CD14-positive monocyte (primary cell): ENCODE data around the gene SUGT1. TPM values are rescaled to one million over a fixed set of nuclear protein-coding genes. Genes with fewer than 3 reads are reported as not detected.

Experiments used
- DNase-seq, 3 donors: peaks; one replicate each; pipeline ENCODE4 v3.0.0-alpha.2; 2011 to 2022
- H2AFZ ChIP-seq: 2 replicates; pipeline ENCODE4 v1.6.0; 2012; ENCODE audit warnings: mild to moderate bottlenecking, low read depth, low read length, inconsistent platforms; ENCODE audit not compliant: insufficient read depth, poor library complexity, severe bottlenecking
- H3K27ac ChIP-seq, 2 donors: 1 replicate in 1 of 2; 2 replicates in 1 of 2; pipeline ENCODE4 v1.5.1; 2012 to 2013; ENCODE audit warnings: low read length in 2 of 2, control low read depth in 1 of 2, inconsistent platforms in 1 of 2, low read depth in 1 of 2, mild to moderate bottlenecking in 1 of 2
- H3K27me3 ChIP-seq, 2 donors: one replicate each; pipeline versions ENCODE4 v1.6.0 to v1.6.1; 2011 to 2013; ENCODE audit warnings: low read length in 2 of 2; ENCODE audit not compliant: control insufficient read depth in 2 of 2, insufficient read depth in 2 of 2
- H3K36me3 ChIP-seq, 2 donors: replicated peaks in 1 of 2; 1 replicate in 1 of 2; 2 replicates in 1 of 2; pipeline versions ENCODE4 v1.5.1 to v1.6.1; 2012 to 2013; ENCODE audit warnings: low read length in 2 of 2, control low read depth in 1 of 2, inconsistent platforms in 1 of 2, mild to moderate bottlenecking in 1 of 2; ENCODE audit not compliant: insufficient read depth in 2 of 2, control insufficient read depth in 1 of 2
- H3K4me1 ChIP-seq, 2 donors: 1 replicate in 1 of 2; 2 replicates in 1 of 2; pipeline versions ENCODE4 v1.5.1 to v1.6.1; 2012 to 2013; ENCODE audit warnings: low read length in 2 of 2, control low read depth in 1 of 2, inconsistent platforms in 1 of 2, mild to moderate bottlenecking in 1 of 2, moderate library complexity in 1 of 2; ENCODE audit not compliant: insufficient read depth in 2 of 2, control insufficient read depth in 1 of 2
- H3K4me2 ChIP-seq: replicated peaks from 2 replicates; pipeline ENCODE3; 2012; ENCODE audit warnings: low read length, moderate library complexity, mild to moderate bottlenecking; ENCODE audit not compliant: poor library complexity, severe bottlenecking; ENCODE audit errors: extremely low read depth
- H3K4me3 ChIP-seq, 3 experiments: fragments of 200-600 bp in 1 of 3; sonication (generic) in 1 of 3; replicated peaks in 1 of 3; 1 replicate in 2 of 3; 2 replicates in 1 of 3; pipeline ENCODE4 v1.5.1; 2011 to 2013; ENCODE audit warnings: low read length in 3 of 3, mild to moderate bottlenecking in 3 of 3, control low read depth in 2 of 3, low read depth in 2 of 3, inconsistent platforms in 1 of 3, moderate library complexity in 1 of 3
- H3K79me2 ChIP-seq: 2 replicates; pipeline ENCODE4 v1.6.0; 2012; ENCODE audit warnings: mild to moderate bottlenecking, control low read depth, inconsistent platforms, low read length, moderate library complexity; ENCODE audit not compliant: insufficient read depth
- H3K9ac ChIP-seq: 2 replicates; pipeline ENCODE4 v1.6.0; 2017; ENCODE audit warnings: low read length, mild to moderate bottlenecking; ENCODE audit not compliant: insufficient read depth, poor library complexity, severe bottlenecking
- H3K9me3 ChIP-seq, 2 donors: replicated peaks in 1 of 2; 1 replicate in 1 of 2; 2 replicates in 1 of 2; pipeline versions ENCODE4 v1.5.1 to v1.6.1; 2012 to 2013; ENCODE audit warnings: low read length in 2 of 2, control low read depth in 1 of 2; ENCODE audit not compliant: control insufficient read depth in 1 of 2, insufficient read depth in 1 of 2
- H4K20me1 ChIP-seq: 2 replicates; pipeline ENCODE4 v1.6.0; 2012; ENCODE audit warnings: mild to moderate bottlenecking, low read length, control low read depth, moderate library complexity; ENCODE audit not compliant: insufficient read depth
- H3K27ac Mint-ChIP-seq, 7 donors: one replicate each; pipeline ENCODE4 v1.8.0; 2020; ENCODE audit warnings: mild to moderate bottlenecking in 7 of 7, mixed read lengths in 7 of 7, moderate library complexity in 6 of 7, inconsistent platforms in 2 of 7
- H3K27me3 Mint-ChIP-seq, 3 donors: one replicate each; pipeline ENCODE4 v1.8.0; 2021 to 2022; ENCODE audit warnings: low read depth in 3 of 3, mild to moderate bottlenecking in 3 of 3, mixed read lengths in 3 of 3, moderate library complexity in 3 of 3, inconsistent platforms in 1 of 3
- H3K36me3 Mint-ChIP-seq, 2 donors: one replicate each; pipeline ENCODE4 v1.8.0; 2020; ENCODE audit warnings: mixed read lengths in 2 of 2, inconsistent platforms in 1 of 2, mild to moderate bottlenecking in 1 of 2
- H3K4me1 Mint-ChIP-seq: one replicate; pipeline ENCODE4 v1.8.0; 2020; ENCODE audit warnings: mild to moderate bottlenecking, mixed read lengths
- H3K4me3 Mint-ChIP-seq, 2 donors: one replicate each; pipeline ENCODE4 v1.8.0; 2020; ENCODE audit warnings: mild to moderate bottlenecking in 2 of 2, mixed read lengths in 2 of 2, moderate library complexity in 1 of 2
- H3K9me3 Mint-ChIP-seq, 7 donors: one replicate each; pipeline ENCODE4 v1.8.0; 2020 to 2022; ENCODE audit warnings: mixed read lengths in 7 of 7, mild to moderate bottlenecking in 6 of 7, moderate library complexity in 6 of 7, inconsistent platforms in 2 of 7
- WGBS: methylation state at CpG from one replicate; pipeline ENCODE4 v1.1.5; 2013; ENCODE audit warnings: missing lambda C conversion rate; ENCODE audit not compliant: insufficient coverage; 5-methylcytosine and 5-hydroxymethylcytosine counted together
- intact Hi-C, 2 donors: fragments of 100-400 bp; cut with micrococcal nuclease; formaldehyde crosslinking; loops; one replicate each; pipeline versions ENCODE4 v1.15.0 to v1.15.1; 2023
- polyA plus RNA-seq, 3 donors: library from polyadenylated mRNA; depleted of rRNA in 1 of 3; unstranded in 2 of 3; stranded (reverse) in 1 of 3; fragments of 300-500 nt in 2 of 3; fragments of >200 nt in 1 of 3; fragmentation: Illumina TruSeq in 2 of 3; gene quantifications; 1 replicate in 2 of 3; 2 replicates in 1 of 3; pipeline ENCODE4 v1.2.3, GENCODE V29; 2012 to 2021
- TF ChIP-seq, protein P1 (sequence below): fragments of 200-600 bp; IDR thresholded peaks from one replicate; pipeline ENCODE4 v1.8.0; 2022; ENCODE audit warnings: antibody characterized with exemption, mild to moderate bottlenecking

The SUGT1 gene
- polyA plus RNA-seq, 3 donors = 18.1 to 40.1 (median 37.7) TPM

DNA sequence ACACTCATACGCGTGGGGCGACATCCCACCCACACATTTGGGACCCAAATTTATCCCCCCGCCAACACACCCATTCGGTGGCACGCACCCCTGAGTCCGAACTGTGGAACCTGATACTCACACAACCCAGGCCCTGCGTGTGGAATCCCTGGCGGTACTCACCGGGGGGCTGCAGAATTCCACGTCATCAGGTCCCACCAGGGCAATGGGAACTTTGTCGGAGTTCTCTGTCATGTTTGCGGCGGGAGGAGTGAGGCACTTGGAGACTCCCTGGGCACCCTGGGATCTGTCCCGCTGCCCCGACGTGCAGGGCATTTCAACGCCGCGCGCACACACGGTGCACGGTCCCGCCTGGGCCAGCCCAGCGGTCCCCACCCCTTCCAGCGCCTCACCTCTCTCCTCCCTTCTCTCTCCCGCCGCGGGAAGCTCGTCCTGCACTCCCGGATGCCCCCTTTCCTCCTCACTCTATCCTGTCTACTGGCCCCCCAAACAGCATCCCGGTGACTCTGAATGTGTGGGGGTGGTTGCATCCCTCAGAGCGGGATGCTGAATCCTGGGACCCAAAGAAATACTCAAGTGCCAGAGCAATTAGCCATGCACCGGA lies 86.9 kb downstream of the SUGT1 start, which contains the start of gene CNMD:
CNMD (minus strand) TSS at position 353 of the 604 bp plus-strand sequence; CDS start at position 234, 119 bp downstream.
- Mint-ChIP-seq H3K9me3 (peaks cover 0 to 9% (median 3%) of the 10 kb centered on the region in 7 donors), H3K4me3 (peak within 1 kb of the TSS; percentile 69 to 89), H3K27me3 (peaks cover 33 to 54% (median 46%) of the 10 kb centered on the region in 3 donors), H3K4me1 (peaks cover 12% of the 10 kb centered on the region), H3K27ac (no peak within 1 kb of the TSS), H3K36me3 (no peaks in the 10 kb centered on the region)
- Histone ChIP-seq H3K79me2 (no peaks in the 10 kb centered on the region), H3K9ac (peak within 1 kb of the TSS; percentile 50), H3K4me3 (peak within 1 kb of the TSS; percentile 32 to 76 (median 42)), H3K4me2 (peak within 1 kb of the TSS; percentile 83), H3K27ac (no peak within 1 kb of the TSS), H3K9me3 (peaks cover 0 to 10% of the 10 kb centered on the region in 2 donors), H3K27me3 (peaks cover 36 to 50% of the 10 kb centered on the region in 2 donors), H2AFZ (peak within 1 kb of the TSS; percentile 82), H4K20me1 (no peaks in the 10 kb centered on the region), H3K4me1 (peaks cover 7 to 14% of the 10 kb centered on the region in 2 donors), H3K36me3 (no peaks in the 10 kb centered on the region)
- 16% methylated on average over 25 of the region's 34 CpGs for WGBS
- TF ChIP-seq, protein P1, sequence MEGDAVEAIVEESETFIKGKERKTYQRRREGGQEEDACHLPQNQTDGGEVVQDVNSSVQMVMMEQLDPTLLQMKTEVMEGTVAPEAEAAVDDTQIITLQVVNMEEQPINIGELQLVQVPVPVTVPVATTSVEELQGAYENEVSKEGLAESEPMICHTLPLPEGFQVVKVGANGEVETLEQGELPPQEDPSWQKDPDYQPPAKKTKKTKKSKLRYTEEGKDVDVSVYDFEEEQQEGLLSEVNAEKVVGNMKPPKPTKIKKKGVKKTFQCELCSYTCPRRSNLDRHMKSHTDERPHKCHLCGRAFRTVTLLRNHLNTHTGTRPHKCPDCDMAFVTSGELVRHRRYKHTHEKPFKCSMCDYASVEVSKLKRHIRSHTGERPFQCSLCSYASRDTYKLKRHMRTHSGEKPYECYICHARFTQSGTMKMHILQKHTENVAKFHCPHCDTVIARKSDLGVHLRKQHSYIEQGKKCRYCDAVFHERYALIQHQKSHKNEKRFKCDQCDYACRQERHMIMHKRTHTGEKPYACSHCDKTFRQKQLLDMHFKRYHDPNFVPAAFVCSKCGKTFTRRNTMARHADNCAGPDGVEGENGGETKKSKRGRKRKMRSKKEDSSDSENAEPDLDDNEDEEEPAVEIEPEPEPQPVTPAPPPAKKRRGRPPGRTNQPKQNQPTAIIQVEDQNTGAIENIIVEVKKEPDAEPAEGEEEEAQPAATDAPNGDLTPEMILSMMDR = no peak
- DNase-seq = no peak
- intact Hi-C loops = no loop called here

GRCh38 chr13:52743569-52743968 lies 90.9 kb downstream of the SUGT1 start:
- Histone ChIP-seq H3K36me3 (no peaks in the 10 kb centered on the region), H3K79me2 (no peaks in the 10 kb centered on the region), H3K27me3 (peaks cover 27 to 40% of the 10 kb centered on the region in 2 donors), H3K9me3 (peaks cover 0 to 10% of the 10 kb centered on the region in 2 donors), H4K20me1 (no peaks in the 10 kb centered on the region), H3K4me3 (no peak overlapping the region), H3K9ac (no peak overlapping the region), H3K4me1 (peaks cover 7 to 12% of the 10 kb centered on the region in 2 donors), H3K4me2 (no peak overlapping the region), H3K27ac (no peak overlapping the region), H2AFZ (no peak overlapping the region)
- Mint-ChIP-seq H3K9me3 (peaks cover 0 to 11% (median 3%) of the 10 kb centered on the region in 7 donors), H3K27ac (no peak overlapping the region), H3K4me1 (peaks cover 9% of the 10 kb centered on the region), H3K4me3 (no peak overlapping the region), H3K27me3 (peaks cover 37 to 56% (median 39%) of the 10 kb centered on the region in 3 donors), H3K36me3 (no peaks in the 10 kb centered on the region)
- WGBS = 80% methylated on average over 1 of the region's 1 CpG
- intact Hi-C loops = no loop called here
- DNase-seq = no peak
- TF ChIP-seq, protein P1 = no peak
